OCI-LY1 (cell line): ENCODE results near the gene P2RX4.

Experiments used
- H2AFZ ChIP-seq: fragments of 200-600 bp; sonication (generic), shearing (Covaris generic); 2 replicates; pipeline ENCODE4 v1.6.0; 2014; ENCODE audit warnings: antibody characterized with exemption, mild to moderate bottlenecking, low read length
- H3F3A ChIP-seq: fragments of 200-600 bp; sonication (generic), shearing (Covaris generic); 2 replicates; pipeline ENCODE4 v1.6.0; 2014; ENCODE audit warnings: mild to moderate bottlenecking, antibody characterized with exemption, low read length, moderate library complexity; ENCODE audit not compliant: insufficient read depth
- H3K27ac ChIP-seq: fragments of 200-600 bp; sonication (generic); 2 replicates; pipeline ENCODE4 v1.5.1; 2014; ENCODE audit warnings: low read length, mixed run types, mild to moderate bottlenecking, low read depth; ENCODE audit not compliant: poor library complexity, severe bottlenecking
- H3K27me3 ChIP-seq: fragments of 200-600 bp; sonication (generic); 2 replicates; pipeline ENCODE4 v1.6.0; 2014; ENCODE audit warnings: antibody characterized with exemption, mild to moderate bottlenecking, low read length, moderate library complexity; ENCODE audit not compliant: insufficient read depth
- H3K36me3 ChIP-seq: fragments of 200-600 bp; sonication (generic); 2 replicates; pipeline ENCODE4 v1.6.1; 2014; ENCODE audit warnings: mild to moderate bottlenecking, antibody characterized with exemption, low read length, moderate library complexity, mixed read lengths; ENCODE audit not compliant: insufficient read depth
- H3K4me1 ChIP-seq: fragments of 200-600 bp; sonication (generic); 2 replicates; pipeline ENCODE4 v1.5.1; 2014; ENCODE audit warnings: mild to moderate bottlenecking, low read length, moderate library complexity; ENCODE audit not compliant: insufficient read depth, severe bottlenecking
- H3K4me2 ChIP-seq: fragments of 200-600 bp; sonication (generic), shearing (Covaris generic); 2 replicates; pipeline ENCODE4 v1.6.1; 2014; ENCODE audit warnings: low read length
- H3K4me3 ChIP-seq: fragments of 200-600 bp; sonication (generic); 2 replicates; pipeline ENCODE4 v1.5.1; 2014; ENCODE audit warnings: low read length, low read depth, mild to moderate bottlenecking, mixed read lengths; ENCODE audit not compliant: poor library complexity, severe bottlenecking
- H3K79me2 ChIP-seq: fragments of 200-600 bp; shearing (Covaris generic); 2 replicates; pipeline ENCODE4 v1.6.1; 2016; ENCODE audit warnings: mixed run types, low read length, mixed read lengths; ENCODE audit not compliant: insufficient read depth
- H3K9ac ChIP-seq: fragments of 200-600 bp; sonication (generic), shearing (Covaris generic); 2 replicates; pipeline ENCODE4 v1.6.1; 2014; ENCODE audit warnings: mild to moderate bottlenecking, low read length, mixed read lengths
- H3K9me2 ChIP-seq: fragments of 200-600 bp; sonication (generic), shearing (Covaris generic); 2 replicates; pipeline ENCODE4 v1.6.1; 2014; ENCODE audit warnings: low read depth, mild to moderate bottlenecking, low read length, mixed read lengths
- H3K9me3 ChIP-seq: fragments of 200-600 bp; shearing (Covaris generic); 2 replicates; pipeline ENCODE4 v1.6.1; 2014; ENCODE audit warnings: low read length, mixed read lengths
- H4K20me1 ChIP-seq: fragments of 200-600 bp; sonication (generic), shearing (Covaris generic); 2 replicates; pipeline ENCODE4 v1.6.0; 2016; ENCODE audit warnings: mild to moderate bottlenecking, low read length; ENCODE audit not compliant: insufficient read depth
- EZH2 ChIP-seq: fragments of 200-600 bp; sonication (generic), shearing (Covaris generic); IDR thresholded peaks from 2 replicates; pipeline ENCODE4 v1.8.0; 2017; ENCODE audit warnings: borderline replicate concordance, mixed run types, mild to moderate bottlenecking, antibody characterized with exemption, low read length, moderate library complexity, mixed read lengths
- TF ChIP-seq, protein P1 (sequence below): fragments of 200-600 bp; sonication (generic), shearing (Covaris generic); IDR thresholded peaks from 2 replicates; pipeline ENCODE4 v1.5.1; 2017; ENCODE audit warnings: mild to moderate bottlenecking, antibody characterized with exemption, low read length, moderate library complexity, mixed read lengths

P2RX4 gene

DNA sequence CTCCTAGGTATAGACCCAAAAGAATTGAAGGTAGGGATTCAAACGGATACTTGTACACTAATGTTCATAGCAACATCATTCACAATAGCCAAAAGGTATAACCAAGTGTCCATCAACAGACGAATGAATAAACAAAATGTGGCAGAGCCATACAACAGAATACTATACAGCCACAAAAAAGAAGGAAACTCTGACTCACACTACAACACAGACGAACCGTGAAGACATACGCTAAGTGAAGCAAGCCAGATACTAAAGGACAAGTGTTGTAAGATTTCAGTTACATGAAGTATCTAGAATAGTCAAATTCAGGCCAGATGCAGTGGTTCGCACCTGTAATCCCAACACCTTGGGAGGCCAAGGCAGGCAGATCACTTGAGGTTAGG lies 67.4 kb downstream of the P2RX4 start:
- H4K20me1 ChIP-seq: no peaks in the 10 kb centered on the region
- no peak overlapping the region for H3K4me3 ChIP-seq
- H3K4me1 ChIP-seq: no peaks in the 10 kb centered on the region
- no peak overlapping the region for H3K27ac ChIP-seq
- no peak overlapping the region for H3K9ac ChIP-seq
- TF ChIP-seq EZH2: no peak
- TF ChIP-seq, protein P1, sequence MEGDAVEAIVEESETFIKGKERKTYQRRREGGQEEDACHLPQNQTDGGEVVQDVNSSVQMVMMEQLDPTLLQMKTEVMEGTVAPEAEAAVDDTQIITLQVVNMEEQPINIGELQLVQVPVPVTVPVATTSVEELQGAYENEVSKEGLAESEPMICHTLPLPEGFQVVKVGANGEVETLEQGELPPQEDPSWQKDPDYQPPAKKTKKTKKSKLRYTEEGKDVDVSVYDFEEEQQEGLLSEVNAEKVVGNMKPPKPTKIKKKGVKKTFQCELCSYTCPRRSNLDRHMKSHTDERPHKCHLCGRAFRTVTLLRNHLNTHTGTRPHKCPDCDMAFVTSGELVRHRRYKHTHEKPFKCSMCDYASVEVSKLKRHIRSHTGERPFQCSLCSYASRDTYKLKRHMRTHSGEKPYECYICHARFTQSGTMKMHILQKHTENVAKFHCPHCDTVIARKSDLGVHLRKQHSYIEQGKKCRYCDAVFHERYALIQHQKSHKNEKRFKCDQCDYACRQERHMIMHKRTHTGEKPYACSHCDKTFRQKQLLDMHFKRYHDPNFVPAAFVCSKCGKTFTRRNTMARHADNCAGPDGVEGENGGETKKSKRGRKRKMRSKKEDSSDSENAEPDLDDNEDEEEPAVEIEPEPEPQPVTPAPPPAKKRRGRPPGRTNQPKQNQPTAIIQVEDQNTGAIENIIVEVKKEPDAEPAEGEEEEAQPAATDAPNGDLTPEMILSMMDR: no peak
- H3K4me2 ChIP-seq: no peak overlapping the region
- H3F3A ChIP-seq: no peaks in the 10 kb centered on the region
- no peaks in the 10 kb centered on the region for H3K9me2 ChIP-seq
- no peaks in the 10 kb centered on the region for H3K9me3 ChIP-seq
- peaks cover 22% of the 10 kb centered on the region for H3K36me3 ChIP-seq
- H2AFZ ChIP-seq: no peak overlapping the region
- no peaks in the 10 kb centered on the region for H3K79me2 ChIP-seq
- H3K27me3 ChIP-seq: no peaks in the 10 kb centered on the region

DNA sequence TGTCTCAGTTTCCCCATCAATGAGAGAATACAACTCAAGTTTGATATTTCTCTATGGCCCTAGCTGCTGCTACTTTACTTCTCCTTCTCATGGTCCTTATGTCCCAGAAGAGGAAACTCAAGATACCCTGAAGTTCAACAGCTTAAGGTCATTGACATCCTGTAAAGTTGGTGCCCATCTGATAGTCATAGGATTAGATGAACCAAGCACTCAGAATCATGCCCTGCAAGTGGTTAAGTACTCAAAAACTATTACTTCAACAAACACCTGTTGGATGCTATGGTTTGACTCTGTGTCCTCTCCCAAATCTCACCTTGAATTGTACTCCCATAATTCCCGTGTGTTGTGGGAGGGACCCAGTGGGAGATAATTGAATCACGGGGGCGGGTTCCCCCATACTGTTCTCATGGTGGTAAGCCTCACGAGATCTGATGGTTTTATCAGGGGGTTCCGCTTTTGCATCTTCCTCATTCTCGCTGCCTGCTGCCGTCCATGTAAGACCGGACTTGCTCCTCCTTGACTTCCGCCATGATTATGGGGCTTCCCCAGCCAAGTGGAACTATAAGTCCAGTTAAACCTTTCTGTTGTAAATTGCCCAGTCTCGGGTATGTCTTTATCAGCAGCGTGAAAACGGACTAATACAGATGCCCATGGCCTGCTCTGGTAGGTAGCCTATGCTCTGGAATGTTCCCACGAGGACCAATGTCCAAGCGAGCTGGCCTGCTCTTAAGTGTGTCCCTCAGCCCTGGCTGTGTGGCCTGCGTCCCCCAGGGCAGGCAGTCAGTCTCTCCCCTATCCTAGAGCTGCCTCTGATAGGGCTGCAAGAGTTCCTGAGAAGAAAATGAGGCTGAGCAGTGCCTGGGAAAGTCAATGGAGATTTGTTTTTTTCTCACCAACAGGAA lies 68.5 kb downstream of the P2RX4 start:
- Histone ChIP-seq H3K27ac (no peak overlapping the region), H3K9ac (no peak overlapping the region), H3K79me2 (no peaks in the 10 kb centered on the region), H3K9me2 (no peaks in the 10 kb centered on the region), H3K36me3 (peaks cover 15% of the 10 kb centered on the region), H3K27me3 (no peaks in the 10 kb centered on the region), H3K4me3 (no peak overlapping the region), H2AFZ (no peak overlapping the region), H3K9me3 (no peaks in the 10 kb centered on the region), H3K4me1 (no peaks in the 10 kb centered on the region), H3K4me2 (no peak overlapping the region), H4K20me1 (no peaks in the 10 kb centered on the region), H3F3A (no peaks in the 10 kb centered on the region)
- no peak for TF ChIP-seq EZH2
- TF ChIP-seq, protein P1: no peak

- no peak overlapping the region for H3K9ac ChIP-seq
- H3K4me2 ChIP-seq: no peak overlapping the region
- H3K4me1 ChIP-seq: no peaks in the 10 kb centered on the region
- no peaks in the 10 kb centered on the region for H3F3A ChIP-seq
- H3K9me3 ChIP-seq: no peaks in the 10 kb centered on the region
- no peaks in the 10 kb centered on the region for H3K9me2 ChIP-seq
- no peak overlapping the region for H3K27ac ChIP-seq
- no peak for TF ChIP-seq EZH2
- TF ChIP-seq, protein P1: no peak
- no peak overlapping the region for H2AFZ ChIP-seq
- H3K27me3 ChIP-seq: no peaks in the 10 kb centered on the region
- no peaks in the 10 kb centered on the region for H3K79me2 ChIP-seq
- H3K36me3 ChIP-seq: peaks cover 9% of the 10 kb centered on the region
- H4K20me1 ChIP-seq: no peaks in the 10 kb centered on the region
- no peak overlapping the region for H3K4me3 ChIP-seq
These were observed 69.1 kb downstream of the P2RX4 start for GRCh38 chr12:121279071-121279375.
